ENCODE data around the gene OR10AD1.
"Not testable (repeated sequence)": the region's sequence is repeated elsewhere in the genome, so short reads cannot be mapped to it uniquely, and the experiment has no call there.

OR10AD1 gene

GRCh38 chr12:48163150-48163747, 39.8 kb downstream of the OR10AD1 start:
- DNase-seq: peak in 1 of 2 experiments; percentile 10
- TF ChIP-seq POLR2A (IDR thresholded peaks at IDR 0.05; ENCODE audit: low read length) (no peak), GATA1 (IDR thresholded peaks at IDR 0.05; ENCODE audit: low read depth, low read length) (no peak)

- DNase-seq: peak; percentile 87 to 92
- TF ChIP-seq GATA1 (IDR thresholded peaks at IDR 0.05; ENCODE audit: low read depth, low read length): no peak
- TF ChIP-seq POLR2A (IDR thresholded peaks at IDR 0.05; ENCODE audit: low read length): no peak
These were observed 42.3 kb downstream of the OR10AD1 start for GRCh38 chr12:48160807-48161206.

- DNase-seq: no peak
- TF ChIP-seq POLR2A (IDR thresholded peaks at IDR 0.05; ENCODE audit: low read length) (no peak), GATA1 (IDR thresholded peaks at IDR 0.05; ENCODE audit: low read depth, low read length) (no peak)
These were observed 43.0 kb downstream of the OR10AD1 start for GRCh38 chr12:48160046-48160445.

- TF ChIP-seq POLR2A (IDR thresholded peaks at IDR 0.05; ENCODE audit: low read length) (no peak), GATA1 (IDR thresholded peaks at IDR 0.05; ENCODE audit: low read depth, low read length) (no peak)
- no peak for DNase-seq
These were observed 45.2 kb downstream of the OR10AD1 start for GRCh38 chr12:48157889-48158370.

GRCh38 chr12:48157018-48157888, 45.8 kb downstream of the OR10AD1 start, which contains the start of gene ASB8:
TSS of gene ASB8 (minus strand) at chr12:48157515. CDS start at chr12:48153496, 4,019 bp downstream.
- TF ChIP-seq POLR2A (IDR thresholded peaks at IDR 0.05; ENCODE audit: low read length) (peak; percentile 76), GATA1 (IDR thresholded peaks at IDR 0.05; ENCODE audit: low read depth, low read length) (no peak)
- DNase-seq: peak; percentile 99

GRCh38 chr12:48156652-48157017, 46.5 kb downstream of the OR10AD1 start:
- DNase-seq: no peak
- TF ChIP-seq GATA1 (IDR thresholded peaks at IDR 0.05; ENCODE audit: low read depth, low read length): no peak
- TF ChIP-seq POLR2A (IDR thresholded peaks at IDR 0.05; ENCODE audit: low read length): no peak

GRCh38 chr12:48155786-48156185, 47.3 kb downstream of the OR10AD1 start:
- DNase-seq: not testable (repeated sequence)
